Upper lobe of left lung (tissue), 6 donors: ENCODE results near the gene IQCF2. TPM values are rescaled to one million over a fixed set of nuclear protein-coding genes. Genes with fewer than 3 reads are reported as not detected.

Experiments used
- ATAC-seq, 2 donors: fragments of 200-7000 bp; cut with Tn5 transposase; one replicate each; pipeline ENCODE4 v1.9.1; 2022; ENCODE audit warnings: mild to moderate bottlenecking in 2 of 2, moderate library complexity in 2 of 2; ENCODE audit not compliant: low FRiP score in 2 of 2
- DNase-seq, 2 donors: peaks; one replicate each; pipeline ENCODE4 v3.0.0-alpha.2; 2019 to 2020
- H3K27ac ChIP-seq, 4 donors: fragments of 200-600 bp; sonication (generic); one replicate each; pipeline ENCODE4 v1.5.1; 2016 to 2019
- H3K27me3 ChIP-seq, 4 donors: fragments of 200-600 bp; sonication (generic); one replicate each; pipeline ENCODE4 v1.5.1; 2017 to 2019
- H3K36me3 ChIP-seq, 4 donors: fragments of 200-600 bp; sonication (generic); one replicate each; pipeline ENCODE4 v1.5.1; 2016 to 2019
- H3K4me1 ChIP-seq, 4 donors: fragments of 200-600 bp; sonication (generic); one replicate each; pipeline ENCODE4 v1.5.1; 2018 to 2019
- H3K4me3 ChIP-seq, 4 donors: fragments of 200-600 bp; sonication (generic); one replicate each; pipeline ENCODE4 v1.5.1; 2017 to 2019; ENCODE audit warnings: mild to moderate bottlenecking in 2 of 4, moderate library complexity in 1 of 4
- H3K9me3 ChIP-seq, 4 donors: fragments of 200-600 bp; sonication (generic); one replicate each; pipeline ENCODE4 v1.5.1; 2018 to 2019
- CTCF ChIP-seq, 6 experiments: fragments of 450-650 bp in 4 of 6; fragments of 200-600 bp in 2 of 6; sonication (generic) in 2 of 6; IDR thresholded peaks; one replicate each; pipeline ENCODE4 v1.5.1; 2016 to 2019; ENCODE audit warnings: antibody characterized with exemption in 6 of 6
- EP300 ChIP-seq, 4 donors: sonication (generic); formaldehyde crosslinking; IDR thresholded peaks; one replicate each; pipeline ENCODE4 v1.5.1; 2017; ENCODE audit warnings: antibody characterized with exemption in 4 of 4, control low read depth in 2 of 4
- POLR2A ChIP-seq, 4 donors: fragments of 450-650 bp; IDR thresholded peaks; one replicate each; pipeline ENCODE4 v1.5.1; 2016 to 2017; ENCODE audit warnings: antibody characterized with exemption in 4 of 4, mild to moderate bottlenecking in 2 of 4
- POLR2AphosphoS5 ChIP-seq, 2 donors: sonication (generic); formaldehyde crosslinking; IDR thresholded peaks; one replicate each; pipeline ENCODE4 v1.5.1; 2017; ENCODE audit warnings: antibody characterized with exemption in 2 of 2
- WGBS, 2 donors: methylation state at CpG; one replicate each; pipeline ENCODE4 v1.1.5; 2017 to 2018; 5-methylcytosine and 5-hydroxymethylcytosine counted together
- small RNA-seq, 4 donors: library from RNA; depleted of rRNA; stranded (forward); fragments of <200 nt; gene quantifications; one replicate each; pipeline ENCODE3, GENCODE V24; 2016
- total RNA-seq, 6 donors: library from RNA; depleted of rRNA in 4 of 6; stranded (reverse); fragments of >200 nt in 4 of 6; gene quantifications; one replicate each; pipeline versions ENCODE4 v1.1.0 to v1.2.1, GENCODE V29; 2016 to 2021
- donor health status: DM: no; HTN: no; CAD: no; lungs with moderate emphysema.
- donor health status: DM: no; HTN: yes; CAD: no; lungs with severe emphysema.

IQCF2 gene
- total RNA-seq, 6 donors from 2014 or later, result not detected

GRCh38 chr3:51904034-51904823 is 42.8 kb downstream of the IQCF2 start:
- TF ChIP-seq EP300 (IDR thresholded peaks at IDR 0.05), result no peak
- Histone ChIP-seq H3K4me1 (no peaks in the 10 kb centered on the region), H3K27ac (no peak overlapping the region), H3K27me3 (no peaks in the 10 kb centered on the region), H3K4me3 (no peak overlapping the region), H3K9me3 (no peaks in the 10 kb centered on the region), H3K36me3 (no peaks in the 10 kb centered on the region)
- ATAC-seq (no peak), DNase-seq (no peak)
- WGBS, 2 donors, result 94 to 97% methylated on average over 2 of the region's 2 CpGs

- ATAC-seq (no peak), DNase-seq (no peak)
- Histone ChIP-seq H3K4me1 (no peaks in the 10 kb centered on the region), H3K9me3 (no peaks in the 10 kb centered on the region), H3K36me3 (no peaks in the 10 kb centered on the region), H3K27me3 (no peaks in the 10 kb centered on the region), H3K4me3 (no peak overlapping the region), H3K27ac (no peak overlapping the region)
- no peak for TF ChIP-seq EP300 (IDR thresholded peaks at IDR 0.05)
- no peak for TF ChIP-seq CTCF (IDR thresholded peaks at IDR 0.05)
- TF ChIP-seq POLR2AphosphoS5 (IDR thresholded peaks at IDR 0.05), result no peak
- no peak for TF ChIP-seq POLR2A (IDR thresholded peaks at IDR 0.05)
- WGBS, 2 donors, result 80 to 87% methylated on average over 4 of the region's 4 CpGs
Observed at GRCh38 chr3:51908026-51908425, 46.6 kb downstream of the IQCF2 start.

Small RNAs within 50 kb of the gene (small RNA-seq; reads per million reads assigned to genes)
- gene RN7SL504P, result 0 to 0.31 (median 0.07) reads per million in 4 donors

Other genes starting within 250 kb of the IQCF2 start
- gene TEX264, start 190.4 kb upstream of the IQCF2 start, total RNA-seq, result 10 to 100 TPM; 40.4 to 86.5 (median 55.5) TPM
- 1 to 10 TPM in 1 of 6 donors, under 1 TPM in 4, not detected in 1; 0.10 to 1.0 (median 0.30) TPM for gene GRM2, start 154.5 kb upstream of the IQCF2 start, total RNA-seq
- gene IQCF6, start 82.4 kb upstream of the IQCF2 start, total RNA-seq, result not detected
- gene IQCF5, start 14.0 kb downstream of the IQCF2 start, total RNA-seq, result not detected
- not detected for gene IQCF1, start 41.7 kb downstream of the IQCF2 start, total RNA-seq
- gene RRP9, start 80.3 kb downstream of the IQCF2 start, total RNA-seq, result 10 to 100 TPM; 10.7 to 30.4 (median 19.8) TPM
- 10 to 100 TPM; 23.0 to 80.7 (median 35.7) TPM for gene PARP3, start 80.7 kb downstream of the IQCF2 start, total RNA-seq
- gene GPR62, start 93.8 kb downstream of the IQCF2 start, total RNA-seq, result not detected
- 10 to 100 TPM; 22.7 to 53.4 (median 37.7) TPM for gene PCBP4, start 105.8 kb downstream of the IQCF2 start, total RNA-seq
- gene ABHD14B, start 112.4 kb downstream of the IQCF2 start, total RNA-seq, result 10 to 100 TPM; 35.6 to 62.6 (median 50.0) TPM
- 10 to 100 TPM; 15.7 to 44.5 (median 26.3) TPM for gene ABHD14A, start 113.4 kb downstream of the IQCF2 start, total RNA-seq
- gene ACY1, start 121.9 kb downstream of the IQCF2 start, total RNA-seq, result 10 to 100 TPM; 17.4 to 65.0 (median 35.9) TPM
- 1,000 to 10,000 TPM in 1 of 6 donors, 100 to 1,000 TPM in 5; 306 to 1,159 (median 770) TPM for gene RPL29, start 134.3 kb downstream of the IQCF2 start, total RNA-seq
- 10 to 100 TPM; 24.1 to 49.1 (median 35.3) TPM for gene DUSP7, start 195.0 kb downstream of the IQCF2 start, total RNA-seq